ENCODE measurements around the gene DGUOK. TPM values are rescaled to one million over a fixed set of nuclear protein-coding genes. Genes with fewer than 3 reads are reported as not detected.
A peak's percentile ranks its signal among the peaks of the same experiment; 100 is the strongest.

DGUOK gene
- total and polyA plus RNA-seq, 2 of the 4 experiments (the other 2 are of a cell fraction): 66.3 to 111 TPM

DNA sequence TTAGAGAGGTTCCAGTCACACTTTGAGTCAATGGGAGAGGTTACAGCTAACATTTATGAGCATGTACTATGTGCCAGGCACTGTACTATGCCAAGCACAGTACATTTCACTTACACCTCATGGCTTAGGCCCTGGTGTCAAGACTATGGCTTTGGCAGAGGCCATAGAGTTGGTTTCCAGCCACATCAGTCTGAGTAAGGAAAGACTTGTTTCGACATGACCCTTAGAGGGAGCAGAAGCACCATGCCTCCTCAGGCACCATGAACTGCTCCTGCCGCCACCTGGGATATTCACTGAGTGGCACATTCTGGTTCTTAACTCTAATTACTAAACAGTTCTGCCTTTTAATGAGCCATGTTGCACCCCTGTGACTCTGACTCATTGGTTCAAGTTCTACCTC lies 12.7 kb downstream of the DGUOK start:
- ChIA-PET CTCF (interaction anchor here (0.6 kb wide), 1 partner anchor 10 kb away, joined by 3 read pairs; no protein-coding TSS in a partner anchor), POLR2A (ENCODE audit: unreplicated experiment) (no interaction called here)
- intact Hi-C loops (cut with micrococcal nuclease): no loop called here

More for the DNA sequence above, 12.7 kb downstream of the DGUOK start:
- ATAC-seq (ENCODE audit: low read depth) (peak; percentile 59), DNase-seq (peak; percentile 50)
- no peaks in the 10 kb centered on the region for H3K27me3 ChIP-seq (ENCODE audit: control insufficient read depth, insufficient read depth, low read length)
- peaks cover 15% of the 10 kb centered on the region for H3K4me1 ChIP-seq (ENCODE audit: control insufficient read depth, insufficient read depth, low read length)
- H3K36me3 ChIP-seq (ENCODE audit: control insufficient read depth, insufficient read depth, low read length): peaks cover 15% of the 10 kb centered on the region
- H4K8ac ChIP-seq (ENCODE audit: low read depth in 2 of 2, low read length in 2 of 2): no peak overlapping the region
- no peak overlapping the region for H3K27ac ChIP-seq (ENCODE audit: insufficient read depth, low read length)
- H2BK120ac ChIP-seq (ENCODE audit: low read depth, low read length): no peak overlapping the region; the same call in 1 of the 2 replicates
- H2BK15ac ChIP-seq (ENCODE audit: low read depth, low read length): no peak overlapping the region
- 0 out of 2 replicates have a peak overlapping the region, but pooled peaks have one; percentile 5 for H2BK20ac ChIP-seq (ENCODE audit: low read depth, low read length)
- peaks cover 32% of the 10 kb centered on the region for H3K9me1 ChIP-seq (ENCODE audit: insufficient read depth, low read length)
- H4K91ac ChIP-seq (ENCODE audit: insufficient read depth, low read depth, low read length): no peak overlapping the region
- peak overlapping the region; percentile 36; the same call in 1 of the 2 replicates for H3K23ac ChIP-seq (ENCODE audit: low read depth, low read length)
- no peaks in the 10 kb centered on the region for H3K9me3 ChIP-seq (ENCODE audit: control insufficient read depth, insufficient read depth, low read length)
- dilution Hi-C loops (cut with HindIII; ENCODE audit: low sequenced_read_pairs, unreplicated experiment): no loop called here
- no peak overlapping the region for H3K4me2 ChIP-seq (ENCODE audit: low read depth, low read length)
- H3K4me3 ChIP-seq (ENCODE audit: insufficient read depth, low read depth, low read length): no peak overlapping the region
- H3K18ac ChIP-seq (ENCODE audit: low read depth, low read length): no peak overlapping the region
- no peak overlapping the region for H2AFZ ChIP-seq (replicated peaks; ENCODE audit: low read length, poor library complexity)
- no peak overlapping the region for H2AK9ac ChIP-seq (replicated peaks; ENCODE audit: low read depth, low read length, poor library complexity)
- H4K20me1 ChIP-seq (ENCODE audit: insufficient read depth, low read length): peaks cover 87% of the 10 kb centered on the region
- no TSS peak for BruUV-seq (replicated peaks)
- TF ChIP-seq CEBPB (IDR thresholded peaks at IDR 0.05; ENCODE audit: low read depth, low read length): peak; percentile 45; the same call in 1 of the 2 replicates
- TF ChIP-seq FOS (IDR thresholded peaks at IDR 0.05; ENCODE audit: low read depth, low read length): no peak
- TF ChIP-seq MAFK (IDR thresholded peaks at IDR 0.05; ENCODE audit: low read depth, low read length): no peak
- TF ChIP-seq, protein P1, sequence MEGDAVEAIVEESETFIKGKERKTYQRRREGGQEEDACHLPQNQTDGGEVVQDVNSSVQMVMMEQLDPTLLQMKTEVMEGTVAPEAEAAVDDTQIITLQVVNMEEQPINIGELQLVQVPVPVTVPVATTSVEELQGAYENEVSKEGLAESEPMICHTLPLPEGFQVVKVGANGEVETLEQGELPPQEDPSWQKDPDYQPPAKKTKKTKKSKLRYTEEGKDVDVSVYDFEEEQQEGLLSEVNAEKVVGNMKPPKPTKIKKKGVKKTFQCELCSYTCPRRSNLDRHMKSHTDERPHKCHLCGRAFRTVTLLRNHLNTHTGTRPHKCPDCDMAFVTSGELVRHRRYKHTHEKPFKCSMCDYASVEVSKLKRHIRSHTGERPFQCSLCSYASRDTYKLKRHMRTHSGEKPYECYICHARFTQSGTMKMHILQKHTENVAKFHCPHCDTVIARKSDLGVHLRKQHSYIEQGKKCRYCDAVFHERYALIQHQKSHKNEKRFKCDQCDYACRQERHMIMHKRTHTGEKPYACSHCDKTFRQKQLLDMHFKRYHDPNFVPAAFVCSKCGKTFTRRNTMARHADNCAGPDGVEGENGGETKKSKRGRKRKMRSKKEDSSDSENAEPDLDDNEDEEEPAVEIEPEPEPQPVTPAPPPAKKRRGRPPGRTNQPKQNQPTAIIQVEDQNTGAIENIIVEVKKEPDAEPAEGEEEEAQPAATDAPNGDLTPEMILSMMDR (conservative IDR thresholded peaks at IDR 0.05; ENCODE audit: low read depth, low read length): no peak
- peak; percentile 38 for TF ChIP-seq RAD21 (IDR thresholded peaks at IDR 0.05; ENCODE audit: low read length)
- TF ChIP-seq SMC3 (IDR thresholded peaks at IDR 0.05; ENCODE audit: low read depth, low read length): peak; percentile 21; the same call in 1 of the 2 replicates
- TF ChIP-seq, protein P2, sequence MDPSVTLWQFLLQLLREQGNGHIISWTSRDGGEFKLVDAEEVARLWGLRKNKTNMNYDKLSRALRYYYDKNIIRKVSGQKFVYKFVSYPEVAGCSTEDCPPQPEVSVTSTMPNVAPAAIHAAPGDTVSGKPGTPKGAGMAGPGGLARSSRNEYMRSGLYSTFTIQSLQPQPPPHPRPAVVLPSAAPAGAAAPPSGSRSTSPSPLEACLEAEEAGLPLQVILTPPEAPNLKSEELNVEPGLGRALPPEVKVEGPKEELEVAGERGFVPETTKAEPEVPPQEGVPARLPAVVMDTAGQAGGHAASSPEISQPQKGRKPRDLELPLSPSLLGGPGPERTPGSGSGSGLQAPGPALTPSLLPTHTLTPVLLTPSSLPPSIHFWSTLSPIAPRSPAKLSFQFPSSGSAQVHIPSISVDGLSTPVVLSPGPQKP (IDR thresholded peaks at IDR 0.05; ENCODE audit: borderline replicate concordance, low read depth, low read length): no peak
- no peak for TF ChIP-seq BHLHE40 (IDR thresholded peaks at IDR 0.05; ENCODE audit: low read depth, low read length)
- TF ChIP-seq RCOR1 (IDR thresholded peaks at IDR 0.05; ENCODE audit: insufficient replicate concordance, low read length): no peak
- TF ChIP-seq CHD1 (IDR thresholded peaks at IDR 0.05; ENCODE audit: low read depth, low read length): no peak
- TF ChIP-seq RFX5 (IDR thresholded peaks at IDR 0.05; ENCODE audit: low read depth, low read length): no peak
- TF ChIP-seq POLR2A (IDR thresholded peaks at IDR 0.05; ENCODE audit: low read depth, low read length): no peak
- TF ChIP-seq, protein P3, sequence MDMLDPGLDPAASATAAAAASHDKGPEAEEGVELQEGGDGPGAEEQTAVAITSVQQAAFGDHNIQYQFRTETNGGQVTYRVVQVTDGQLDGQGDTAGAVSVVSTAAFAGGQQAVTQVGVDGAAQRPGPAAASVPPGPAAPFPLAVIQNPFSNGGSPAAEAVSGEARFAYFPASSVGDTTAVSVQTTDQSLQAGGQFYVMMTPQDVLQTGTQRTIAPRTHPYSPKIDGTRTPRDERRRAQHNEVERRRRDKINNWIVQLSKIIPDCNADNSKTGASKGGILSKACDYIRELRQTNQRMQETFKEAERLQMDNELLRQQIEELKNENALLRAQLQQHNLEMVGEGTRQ (IDR thresholded peaks at IDR 0.05; ENCODE audit: low read depth, low read length): no peak
- no peak for TF ChIP-seq MXI1 (IDR thresholded peaks at IDR 0.05; ENCODE audit: borderline replicate concordance, low read depth, low read length)
- no peak for TF ChIP-seq MAZ (IDR thresholded peaks at IDR 0.05; ENCODE audit: borderline replicate concordance, low read depth, low read length)
- TF ChIP-seq NFE2L2 (IDR thresholded peaks at IDR 0.05; ENCODE audit: low read depth, low read length): no peak
- no peak overlapping the region for H3K14ac ChIP-seq (replicated peaks; ENCODE audit: low read depth, low read length)
- no peak overlapping the region for H3K56ac ChIP-seq (ENCODE audit: extremely low read depth, insufficient read depth, low read length)
- H3K79me1 ChIP-seq (ENCODE audit: low read depth in 1 of 2, low read length in 2 of 2): peaks cover 44 to 75% of the 10 kb centered on the region in 2 experiments
- H2AK5ac ChIP-seq (ENCODE audit: low read depth, low read length): peak overlapping the region; percentile 21
- WGBS, 2 experiments (ENCODE audit: extremely low coverage in 2 of 2, insufficient read length in 1 of 2): no CpG with 5 or more reads among the region's 2 CpGs
- no peak overlapping the region for H4K5ac ChIP-seq (ENCODE audit: low read depth, low read length)
- H2BK5ac ChIP-seq (ENCODE audit: low read depth, low read length, poor library complexity, severe bottlenecking): peak overlapping the region; percentile 63
- in situ Hi-C loops (cut with MboI; ENCODE audit: low sequenced_read_pairs): no loop called here
- H3K9ac ChIP-seq (ENCODE audit: low read depth, low read length): no peak overlapping the region
- no peak overlapping the region for H3K4ac ChIP-seq (ENCODE audit: low read depth, low read length)

Data from IMR-90 (cell line).